Naive thymus-derived CD4-positive, alpha-beta T cell (primary cell): ENCODE results near the gene HOXA9. TPM values are rescaled to one million over a fixed set of nuclear protein-coding genes. Genes with fewer than 3 reads are reported as not detected.

ENCODE experiments used
- ATAC-seq: fragments of 150-1000 bp; cut with Tn5 transposase; 2 replicates; pipeline ENCODE4 v1.10.0; 2021; ENCODE audit warnings: mild to moderate bottlenecking, moderate library complexity
- CTCF ChIA-PET: fragments of 350-600 bp; sonication (Branson Sonifier 250); formaldehyde crosslinking; loops from one replicate; lab custom pipeline; 2021; ENCODE audit warnings: antibody characterized with exemption; lab: Charles Lee
- POLR2A ChIA-PET: fragments of 350-600 bp; sonication (Branson Sonifier 250); formaldehyde crosslinking; loops from one replicate; lab custom pipeline; 2021; ENCODE audit warnings: antibody characterized with exemption, inconsistent platforms; lab: Charles Lee
- DNase-seq, 9 donors: peaks; one replicate each; pipeline versions ENCODE4 v3.0.0 to v3.0.0-alpha.2; 2020 to 2022; ENCODE audit warnings: mixed read lengths in 1 of 9
- H3K27ac ChIP-seq: one replicate; pipeline ENCODE4 v1.7.0; 2013; ENCODE audit warnings: mild to moderate bottlenecking, low read depth, low read length, moderate library complexity
- H3K27me3 ChIP-seq, 2 donors: one replicate each; pipeline ENCODE4 v1.7.0; 2013; ENCODE audit warnings: low read length in 2 of 2, mild to moderate bottlenecking in 2 of 2, moderate library complexity in 2 of 2; ENCODE audit not compliant: control insufficient read depth in 2 of 2, insufficient read depth in 2 of 2
- H3K36me3 ChIP-seq, 3 experiments: 1 replicate in 2 of 3; 2 replicates in 1 of 3; pipeline ENCODE4 v1.7.0; 2013; ENCODE audit warnings: low read length in 3 of 3, mild to moderate bottlenecking in 3 of 3, moderate library complexity in 1 of 3; ENCODE audit not compliant: insufficient read depth in 3 of 3, control insufficient read depth in 2 of 3
- H3K4me1 ChIP-seq, 2 donors: one replicate each; pipeline ENCODE4 v1.7.0; 2013; ENCODE audit warnings: low read length in 2 of 2, mild to moderate bottlenecking in 2 of 2, moderate library complexity in 1 of 2; ENCODE audit not compliant: control insufficient read depth in 2 of 2, insufficient read depth in 2 of 2
- H3K4me3 ChIP-seq: 2 replicates; pipeline ENCODE4 v1.7.0; 2013; ENCODE audit warnings: mild to moderate bottlenecking, low read length
- H3K9me3 ChIP-seq, 3 experiments: 1 replicate in 2 of 3; 2 replicates in 1 of 3; pipeline ENCODE4 v1.7.0; 2013; ENCODE audit warnings: low read length in 3 of 3; ENCODE audit not compliant: control insufficient read depth in 2 of 3
- H3K27ac Mint-ChIP-seq, 9 donors: one replicate each; pipeline ENCODE4 v1.8.0; 2020 to 2022; ENCODE audit warnings: mixed read lengths in 9 of 9, mild to moderate bottlenecking in 8 of 9, moderate library complexity in 5 of 9, inconsistent platforms in 2 of 9
- H3K27me3 Mint-ChIP-seq, 5 donors: one replicate each; pipeline ENCODE4 v1.8.0; 2021 to 2022; ENCODE audit warnings: mixed read lengths in 5 of 5, mild to moderate bottlenecking in 1 of 5
- H3K36me3 Mint-ChIP-seq, 5 donors: one replicate each; pipeline ENCODE4 v1.8.0; 2020 to 2022; ENCODE audit warnings: mixed read lengths in 5 of 5, mild to moderate bottlenecking in 3 of 5, inconsistent platforms in 1 of 5
- H3K4me1 Mint-ChIP-seq, 7 donors: one replicate each; pipeline ENCODE4 v1.8.0; 2020 to 2022; ENCODE audit warnings: mixed read lengths in 7 of 7, mild to moderate bottlenecking in 3 of 7, inconsistent platforms in 1 of 7
- H3K4me3 Mint-ChIP-seq, 10 donors: one replicate each; pipeline ENCODE4 v1.8.0; 2020 to 2022; ENCODE audit warnings: mild to moderate bottlenecking in 10 of 10, mixed read lengths in 10 of 10, moderate library complexity in 6 of 10, inconsistent platforms in 2 of 10
- H3K9me3 Mint-ChIP-seq, 11 donors: one replicate each; pipeline ENCODE4 v1.8.0; 2020 to 2022; ENCODE audit warnings: mixed read lengths in 11 of 11, mild to moderate bottlenecking in 4 of 11, inconsistent platforms in 1 of 11, moderate library complexity in 1 of 11
- intact Hi-C, 2 donors: fragments of 100-400 bp; cut with micrococcal nuclease; formaldehyde crosslinking; loops; one replicate each; pipeline ENCODE4 v1.15.1; 2023
- polyA plus RNA-seq, 2 donors: library from polyadenylated mRNA; unstranded; fragments of 300-500 nt; fragmentation: Illumina TruSeq; gene quantifications; one replicate each; pipeline ENCODE4 v1.2.3, GENCODE V29; 2021
- total RNA-seq, 6 experiments: library from RNA in 5 of 6; stranded (reverse) in 5 of 6; gene quantifications; 1 replicate in 5 of 6; 2 replicates in 1 of 6; pipeline ENCODE4 v1.2.3 and lab custom pipeline; 2021 to 2026

The HOXA9 gene
- total and polyA plus RNA-seq, 7 experiments from 2014 or later, result 0.70 to 1.7 TPM; not detected in 5

- Histone ChIP-seq H3K27me3 (peaks cover 23 to 61% of the 10 kb centered on the region in 2 donors), H3K27ac (no peak overlapping the region), H3K4me3 (peak overlapping the region; percentile 81), H3K4me1 (peaks cover 21 to 38% of the 10 kb centered on the region in 2 donors), H3K36me3 (no peaks in the 10 kb centered on the region), H3K9me3 (no peaks in the 10 kb centered on the region)
- H3K4me3 Mint-ChIP-seq, result peak overlapping the region; percentile 71 to 84 (median 78)
- H3K27me3 Mint-ChIP-seq, result peaks cover 65 to 88% (median 75%) of the 10 kb centered on the region in 5 donors
- peaks cover 0 to 5% (median 0%) of the 10 kb centered on the region in 5 donors for H3K36me3 Mint-ChIP-seq
- H3K27ac Mint-ChIP-seq, result no peak overlapping the region
- H3K9me3 Mint-ChIP-seq, result peaks cover 0 to 16% (median 0%) of the 10 kb centered on the region in 11 donors
- no peak for DNase-seq
- intact Hi-C loops, result loop anchor here (1.0 to 5.0 kb wide), 16 partner anchors 11 to 1300 kb away; partner anchors contain the start of genes EVX1 (in 1 of the 2) and SNX10 (in 1 of the 2)
- ATAC-seq, result peak; percentile 46
- POLR2A ChIA-PET, result interaction anchor here (1.0 to 1.1 kb wide), 5 partner anchors 17 to 1267 kb away, joined by 3 to 6 read pairs (median 3); no protein-coding TSS in a partner anchor
- H3K4me1 Mint-ChIP-seq, result peaks cover 13 to 51% (median 35%) of the 10 kb centered on the region in 7 donors
- CTCF ChIA-PET, result interaction anchor here (0.5 to 3.4 kb wide), 17 partner anchors 12 to 1268 kb away, joined by 3 to 42 read pairs (median 4); no protein-coding TSS in a partner anchor
These were observed 4.1 kb downstream of the HOXA9 start for GRCh38 chr7:27161214-27161720.

- Mint-ChIP-seq H3K9me3 (peaks cover 0 to 13% (median 0%) of the 10 kb centered on the region in 11 donors), H3K4me1 (peaks cover 15 to 52% (median 34%) of the 10 kb centered on the region in 7 donors), H3K27ac (peak overlapping the region in 1 of 9 donors; percentile 33), H3K4me3 (peak overlapping the region; percentile 71 to 88 (median 80)), H3K27me3 (peaks cover 62 to 89% (median 77%) of the 10 kb centered on the region in 5 donors), H3K36me3 (peaks cover 0 to 3% (median 0%) of the 10 kb centered on the region in 5 donors)
- Histone ChIP-seq H3K27ac (no peak overlapping the region), H3K27me3 (peaks cover 27 to 61% of the 10 kb centered on the region in 2 donors), H3K36me3 (no peaks in the 10 kb centered on the region), H3K4me1 (peaks cover 24 to 38% of the 10 kb centered on the region in 2 donors), H3K9me3 (no peaks in the 10 kb centered on the region), H3K4me3 (peak overlapping the region; percentile 81)
- ChIA-PET CTCF (interaction anchor here (0.5 to 3.4 kb wide), 17 partner anchors 11 to 1268 kb away, joined by 3 to 42 read pairs (median 4); no protein-coding TSS in a partner anchor), POLR2A (interaction anchor here (0.6 to 1.1 kb wide), 6 partner anchors 18 to 1267 kb away, joined by 3 to 6 read pairs (median 3); no protein-coding TSS in a partner anchor)
- ATAC-seq, result peak; percentile 91
- peak; percentile 69 to 89 (median 84) for DNase-seq
- intact Hi-C loops, result loop anchor here (1.0 to 5.0 kb wide), 16 partner anchors 10 to 1300 kb away; partner anchors contain the start of genes EVX1 (in 1 of the 2) and SNX10 (in 1 of the 2)
These were observed 4.7 kb downstream of the HOXA9 start for GRCh38 chr7:27160546-27161213.

GRCh38 chr7:27160145-27160545 lies 5.2 kb downstream of the HOXA9 start:
- ATAC-seq, result peak; percentile 14
- H3K4me1 ChIP-seq, result peaks cover 25 to 39% of the 10 kb centered on the region in 2 donors
- Mint-ChIP-seq H3K9me3 (peaks cover 0 to 11% (median 0%) of the 10 kb centered on the region in 11 donors), H3K4me1 (peaks cover 17 to 54% (median 35%) of the 10 kb centered on the region in 7 donors), H3K27me3 (peaks cover 64 to 89% (median 79%) of the 10 kb centered on the region in 5 donors), H3K4me3 (peak overlapping the region; percentile 25 to 88 (median 72)), H3K27ac (peak overlapping the region in 3 of 9 donors; percentile 9 to 33 (median 11)), H3K36me3 (no peaks in the 10 kb centered on the region)
- CTCF ChIA-PET, result interaction anchor here (0.8 to 3.4 kb wide), 5 partner anchors 10 to 790 kb away, joined by 3 to 42 read pairs (median 6); no protein-coding TSS in a partner anchor
- H3K36me3 ChIP-seq, result no peaks in the 10 kb centered on the region
- POLR2A ChIA-PET, result interaction anchor here (0.6 to 1.0 kb wide), 2 partner anchors 26 to 478 kb away, joined by 3 read pairs; no protein-coding TSS in a partner anchor
- H3K27ac ChIP-seq, result no peak overlapping the region
- H3K9me3 ChIP-seq, result no peaks in the 10 kb centered on the region
- peak in 1 of 9 donors; percentile 51 for DNase-seq
- intact Hi-C loops, result loop anchor here (2.0 to 5.0 kb wide), 8 partner anchors 37 to 1299 kb away; partner anchors contain the start of genes EVX1 (in 1 of the 2) and SNX10 (in 1 of the 2)
- peak overlapping the region; percentile 81 for H3K4me3 ChIP-seq
- peaks cover 28 to 61% of the 10 kb centered on the region in 2 donors for H3K27me3 ChIP-seq

GRCh38 chr7:27159266-27160144 lies 5.8 kb downstream of the HOXA9 start:
- H3K27ac ChIP-seq, result no peak overlapping the region
- peak overlapping the region; percentile 81 for H3K4me3 ChIP-seq
- peaks cover 67 to 92% (median 82%) of the 10 kb centered on the region in 5 donors for H3K27me3 Mint-ChIP-seq
- H3K4me3 Mint-ChIP-seq, result peak overlapping the region; percentile 33 to 88 (median 74)
- ATAC-seq (no peak), DNase-seq (no peak)
- H3K27ac Mint-ChIP-seq, result peak overlapping the region in 2 of 9 donors; percentile 9 to 11
- ChIA-PET POLR2A (no interaction called here), CTCF (interaction anchor here (0.8 to 1.8 kb wide), 3 partner anchors 10 to 790 kb away, joined by 3 to 6 read pairs (median 6); no protein-coding TSS in a partner anchor)
- peaks cover 21 to 56% (median 41%) of the 10 kb centered on the region in 7 donors for H3K4me1 Mint-ChIP-seq
- H3K36me3 Mint-ChIP-seq, result peaks cover 0 to 3% (median 0%) of the 10 kb centered on the region in 5 donors
- H3K36me3 ChIP-seq, result no peaks in the 10 kb centered on the region
- H3K4me1 ChIP-seq, result peaks cover 25 to 40% of the 10 kb centered on the region in 2 donors
- intact Hi-C loops, result loop anchor here (1.0 to 5.0 kb wide), 13 partner anchors 9 to 1305 kb away; partner anchors contain the start of genes CBX3 (in 1 of the 2), EVX1 (in 1 of the 2), HNRNPA2B1 (in 1 of the 2) and HOXA1 (in 1 of the 2)
- peaks cover 0 to 11% (median 0%) of the 10 kb centered on the region in 11 donors for H3K9me3 Mint-ChIP-seq
- peaks cover 34 to 61% of the 10 kb centered on the region in 2 donors for H3K27me3 ChIP-seq
- H3K9me3 ChIP-seq, result no peaks in the 10 kb centered on the region

GRCh38 chr7:27158436-27159265 lies 6.7 kb downstream of the HOXA9 start:
- POLR2A ChIA-PET, result no interaction called here
- Mint-ChIP-seq H3K27me3 (peaks cover 68 to 92% (median 84%) of the 10 kb centered on the region in 5 donors), H3K4me1 (peaks cover 23 to 59% (median 48%) of the 10 kb centered on the region in 7 donors), H3K4me3 (peak overlapping the region in 9 of 10 donors; percentile 15 to 81 (median 25)), H3K27ac (peak overlapping the region in 7 of 9 donors; percentile 15 to 81 (median 74)), H3K36me3 (peaks cover 0 to 3% (median 0%) of the 10 kb centered on the region in 5 donors), H3K9me3 (peaks cover 0 to 7% (median 0%) of the 10 kb centered on the region in 11 donors)
- no peak overlapping the region for H3K4me3 ChIP-seq
- peaks cover 25 to 40% of the 10 kb centered on the region in 2 donors for H3K4me1 ChIP-seq
- CTCF ChIA-PET, result interaction anchor here (1.3 to 1.8 kb wide), 2 partner anchors 9 to 789 kb away, joined by 6 read pairs; no protein-coding TSS in a partner anchor
- intact Hi-C loops, result loop anchor here (1.0 to 5.0 kb wide), 5 partner anchors 10 to 1304 kb away; partner anchors contain the start of genes CBX3 (in 1 of the 2), HNRNPA2B1 (in 1 of the 2) and HOXA1 (in 1 of the 2)
- H3K27ac ChIP-seq, result no peak overlapping the region
- ATAC-seq (no peak), DNase-seq (peak in 1 of 9 donors; percentile 28)
- H3K36me3 ChIP-seq, result no peaks in the 10 kb centered on the region
- H3K27me3 ChIP-seq, result peaks cover 41 to 61% of the 10 kb centered on the region in 2 donors
- no peaks in the 10 kb centered on the region for H3K9me3 ChIP-seq
